ENCODE data around the gene CDH4. TPM values are rescaled to one million over a fixed set of nuclear protein-coding genes. Genes with fewer than 3 reads are reported as not detected.

Gene CDH4
- polyA plus RNA-seq, 1 donor (not counting 4 experiments of a cell fraction or from before 2014, with no cell fraction given) = 2.2 TPM

GRCh38 chr20:61382194-61382593 lies 130.1 kb downstream of the CDH4 start:
- H3K79me2 ChIP-seq (ENCODE audit: control insufficient read depth, insufficient read depth, low read length) = no peaks in the 10 kb centered on the region
- H3K36me3 ChIP-seq (ENCODE audit: control insufficient read depth in 2 of 2, extremely low read depth in 1 of 2, insufficient read depth in 2 of 2, low read length in 2 of 2) = peaks cover 0 to 2% of the 10 kb centered on the region in 2 experiments
- no peak overlapping the region for H3K27ac ChIP-seq (ENCODE audit: control insufficient read depth, insufficient read depth, low read length)
- dilution Hi-C loops (cut with MboI; ENCODE audit: extremely low pct_ligation_motif_present, low sequenced_read_pairs) = no loop called here
- no peak overlapping the region for H3K9ac ChIP-seq (ENCODE audit: control insufficient read depth, extremely low read depth, insufficient read depth, low read length)
- no peak for TF ChIP-seq EZH2 (IDR thresholded peaks at IDR 0.05; ENCODE audit: low read length)
- FAIRE-seq = no peak
- no peak overlapping the region for H2AFZ ChIP-seq (ENCODE audit: control insufficient read depth, low read length)
- no peaks in the 10 kb centered on the region for H4K20me1 ChIP-seq (ENCODE audit: control insufficient read depth, extremely low read depth, insufficient read depth, low read length)
- H3K27me3 ChIP-seq (ENCODE audit: control insufficient read depth, extremely low read depth, insufficient read depth, low read length) = no peaks in the 10 kb centered on the region
- peaks cover 1% of the 10 kb centered on the region for H3K9me1 ChIP-seq (ENCODE audit: control insufficient read depth, extremely low read depth, insufficient read depth, low read length)
- no peak for DNase-seq (ENCODE audit: low read depth, low spot score)
- peaks cover 2% of the 10 kb centered on the region for H3K4me1 ChIP-seq (ENCODE audit: control insufficient read depth, extremely low read depth, insufficient read depth, low read length)
- H3K4me3 ChIP-seq (ENCODE audit: control insufficient read depth in 2 of 3, extremely low read depth in 1 of 3, insufficient read depth in 2 of 3, low read depth in 1 of 3, low read length in 3 of 3) = no peak overlapping the region
- no peaks in the 10 kb centered on the region for H3K9me3 ChIP-seq (ENCODE audit: control insufficient read depth, low read depth, low read length)
- H3K4me2 ChIP-seq (ENCODE audit: control insufficient read depth, extremely low read depth, insufficient read depth, low read depth, low read length) = no peak overlapping the region

- TF ChIP-seq CTCF (optimal IDR thresholded peaks at IDR 0.05 in 1 of 3, IDR thresholded peaks at IDR 0.05 in 1 of 3, conservative IDR thresholded peaks at IDR 0.05 in 1 of 3; ENCODE audit: extremely low read depth in 1 of 3, insufficient read depth in 2 of 3, low read length in 3 of 3) = no peak
- TF ChIP-seq EZH2 (IDR thresholded peaks at IDR 0.05; ENCODE audit: low read length) = no peak
- H3K4me3 ChIP-seq (ENCODE audit: control insufficient read depth in 2 of 3, extremely low read depth in 1 of 3, insufficient read depth in 2 of 3, low read depth in 1 of 3, low read length in 3 of 3) = no peak overlapping the region
- peaks cover 10% of the 10 kb centered on the region for H3K4me1 ChIP-seq (ENCODE audit: control insufficient read depth, extremely low read depth, insufficient read depth, low read length)
- H3K4me2 ChIP-seq (ENCODE audit: control insufficient read depth, extremely low read depth, insufficient read depth, low read depth, low read length) = no peak overlapping the region
- DNase-seq (ENCODE audit: low read depth, low spot score) (no peak), FAIRE-seq (no peak)
- no peak overlapping the region for H2AFZ ChIP-seq (ENCODE audit: control insufficient read depth, low read length)
- no peak overlapping the region for H3K27ac ChIP-seq (ENCODE audit: control insufficient read depth, insufficient read depth, low read length)
- peaks cover 4% of the 10 kb centered on the region for H3K9me1 ChIP-seq (ENCODE audit: control insufficient read depth, extremely low read depth, insufficient read depth, low read length)
- dilution Hi-C loops (cut with MboI; ENCODE audit: extremely low pct_ligation_motif_present, low sequenced_read_pairs) = no loop called here
- peaks cover 4% of the 10 kb centered on the region for H3K79me2 ChIP-seq (ENCODE audit: control insufficient read depth, insufficient read depth, low read length)
- no peaks in the 10 kb centered on the region for H3K9me3 ChIP-seq (ENCODE audit: control insufficient read depth, low read depth, low read length)
- no peaks in the 10 kb centered on the region for H4K20me1 ChIP-seq (ENCODE audit: control insufficient read depth, extremely low read depth, insufficient read depth, low read length)
- H3K9ac ChIP-seq (ENCODE audit: control insufficient read depth, extremely low read depth, insufficient read depth, low read length) = no peak overlapping the region
- H3K27me3 ChIP-seq (ENCODE audit: control insufficient read depth, extremely low read depth, insufficient read depth, low read length) = no peaks in the 10 kb centered on the region
- H3K36me3 ChIP-seq (ENCODE audit: control insufficient read depth in 2 of 2, extremely low read depth in 1 of 2, insufficient read depth in 2 of 2, low read length in 2 of 2) = peaks cover 0 to 2% of the 10 kb centered on the region in 2 experiments
Measured at GRCh38 chr20:61385296-61385695, 133.2 kb downstream of the CDH4 start.

- TF ChIP-seq EZH2 (IDR thresholded peaks at IDR 0.05; ENCODE audit: low read length) = no peak
- no peak for TF ChIP-seq CTCF (optimal IDR thresholded peaks at IDR 0.05 in 1 of 3, IDR thresholded peaks at IDR 0.05 in 1 of 3, conservative IDR thresholded peaks at IDR 0.05 in 1 of 3; ENCODE audit: extremely low read depth in 1 of 3, insufficient read depth in 2 of 3, low read length in 3 of 3)
- H3K4me3 ChIP-seq (ENCODE audit: control insufficient read depth in 2 of 3, extremely low read depth in 1 of 3, insufficient read depth in 2 of 3, low read depth in 1 of 3, low read length in 3 of 3) = no peak overlapping the region
- H3K4me1 ChIP-seq (ENCODE audit: control insufficient read depth, extremely low read depth, insufficient read depth, low read length) = peaks cover 12% of the 10 kb centered on the region
- peaks cover under 1% of the 10 kb centered on the region for H4K20me1 ChIP-seq (ENCODE audit: control insufficient read depth, extremely low read depth, insufficient read depth, low read length)
- peaks cover 0 to 2% of the 10 kb centered on the region in 2 experiments for H3K36me3 ChIP-seq (ENCODE audit: control insufficient read depth in 2 of 2, extremely low read depth in 1 of 2, insufficient read depth in 2 of 2, low read length in 2 of 2)
- no peak overlapping the region for H3K9ac ChIP-seq (ENCODE audit: control insufficient read depth, extremely low read depth, insufficient read depth, low read length)
- no peak overlapping the region for H3K27ac ChIP-seq (ENCODE audit: control insufficient read depth, insufficient read depth, low read length)
- H3K79me2 ChIP-seq (ENCODE audit: control insufficient read depth, insufficient read depth, low read length) = peaks cover 4% of the 10 kb centered on the region
- dilution Hi-C loops (cut with MboI; ENCODE audit: extremely low pct_ligation_motif_present, low sequenced_read_pairs) = no loop called here
- peaks cover 4% of the 10 kb centered on the region for H3K9me1 ChIP-seq (ENCODE audit: control insufficient read depth, extremely low read depth, insufficient read depth, low read length)
- no peak overlapping the region for H3K4me2 ChIP-seq (ENCODE audit: control insufficient read depth, extremely low read depth, insufficient read depth, low read depth, low read length)
- H2AFZ ChIP-seq (ENCODE audit: control insufficient read depth, low read length) = no peak overlapping the region
- no peaks in the 10 kb centered on the region for H3K27me3 ChIP-seq (ENCODE audit: control insufficient read depth, extremely low read depth, insufficient read depth, low read length)
- no peak for FAIRE-seq
- no peak for DNase-seq (ENCODE audit: low read depth, low spot score)
- no peaks in the 10 kb centered on the region for H3K9me3 ChIP-seq (ENCODE audit: control insufficient read depth, low read depth, low read length)
Measured at GRCh38 chr20:61385731-61386130, 133.7 kb downstream of the CDH4 start.

Measured in keratinocyte (primary cell).